Astrocyte (in vitro differentiated cells and primary cell): ENCODE results near the gene TOP2A. TPM values are rescaled to one million over a fixed set of nuclear protein-coding genes. Genes with fewer than 3 reads are reported as not detected.
A peak's percentile ranks its signal among the peaks of the same experiment; 100 is the strongest.

Experiments
- DNase-seq: peaks from one replicate; pipeline ENCODE4 v3.0.0-alpha.2; 2010; ENCODE audit warnings: low read depth
- FAIRE-seq: peaks from 2 replicates; lab custom pipeline; 2011; peaks lifted over from hg19 to GRCh38; lab: Jason Lieb, UNC
- H2AFZ ChIP-seq: 2 replicates; pipeline ENCODE4 v1.6.0; 2012; ENCODE audit warnings: low read depth, low read length, inconsistent platforms
- H3K27ac ChIP-seq: 2 replicates; pipeline ENCODE4 v1.5.1; 2011; ENCODE audit warnings: low read depth, low read length, inconsistent platforms
- H3K27me3 ChIP-seq: 2 replicates; pipeline ENCODE4 v1.6.0; 2011; ENCODE audit warnings: low read length, inconsistent platforms; ENCODE audit not compliant: insufficient read depth
- H3K36me3 ChIP-seq: 2 replicates; pipeline ENCODE4 v1.5.1; 2011; ENCODE audit warnings: low read length, inconsistent platforms; ENCODE audit not compliant: insufficient read depth
- H3K4me1 ChIP-seq: 2 replicates; pipeline ENCODE4 v1.5.1; 2011; ENCODE audit warnings: low read length, inconsistent platforms; ENCODE audit not compliant: insufficient read depth
- H3K4me2 ChIP-seq: 2 replicates; pipeline ENCODE4 v1.6.0; 2012; ENCODE audit warnings: low read length, inconsistent platforms
- H3K4me3 ChIP-seq: 2 replicates; pipeline ENCODE4 v1.5.1; 2011; ENCODE audit warnings: low read depth, mild to moderate bottlenecking, low read length, inconsistent platforms; ENCODE audit not compliant: insufficient read depth
- H3K79me2 ChIP-seq: 2 replicates; pipeline ENCODE4 v1.6.0; 2012; ENCODE audit warnings: mild to moderate bottlenecking, low read length, inconsistent platforms; ENCODE audit not compliant: insufficient read depth
- H3K9ac ChIP-seq: 2 replicates; pipeline ENCODE4 v1.6.0; 2012; ENCODE audit warnings: mild to moderate bottlenecking, low read length, inconsistent platforms
- H3K9me3 ChIP-seq: 2 replicates; pipeline ENCODE4 v1.5.1; 2012; ENCODE audit warnings: low read depth, mild to moderate bottlenecking, low read length, inconsistent platforms; ENCODE audit not compliant: insufficient read depth
- H4K20me1 ChIP-seq: 2 replicates; pipeline ENCODE4 v1.6.0; 2012; ENCODE audit warnings: low read length, inconsistent platforms; ENCODE audit not compliant: insufficient read depth
- H3K27ac Mint-ChIP-seq: one replicate; pipeline ENCODE4 v1.8.0; 2021; ENCODE audit warnings: mild to moderate bottlenecking, mixed read lengths; ENCODE audit not compliant: unreplicated experiment
- H3K27me3 Mint-ChIP-seq: one replicate; pipeline ENCODE4 v1.8.0; 2021; ENCODE audit warnings: low read depth, mixed read lengths; ENCODE audit not compliant: unreplicated experiment
- H3K36me3 Mint-ChIP-seq: one replicate; pipeline ENCODE4 v1.8.0; 2021; ENCODE audit warnings: low read depth, mixed read lengths; ENCODE audit not compliant: unreplicated experiment
- H3K4me1 Mint-ChIP-seq: one replicate; pipeline ENCODE4 v1.8.0; 2021; ENCODE audit warnings: low read depth, mixed read lengths; ENCODE audit not compliant: unreplicated experiment
- H3K4me3 Mint-ChIP-seq: one replicate; pipeline ENCODE4 v1.8.0; 2021; ENCODE audit warnings: mild to moderate bottlenecking, moderate library complexity, mixed read lengths; ENCODE audit not compliant: unreplicated experiment
- H3K9me3 Mint-ChIP-seq: one replicate; pipeline ENCODE4 v1.8.0; 2021; ENCODE audit warnings: mild to moderate bottlenecking, mixed read lengths; ENCODE audit not compliant: unreplicated experiment
- EZH2 ChIP-seq: IDR thresholded peaks from 2 replicates; pipeline ENCODE4 v1.6.1; 2012; ENCODE audit warnings: mild to moderate bottlenecking, low read length, inconsistent platforms; ENCODE audit not compliant: insufficient read depth
- total RNA-seq: library from RNA; stranded (reverse); gene quantifications from 2 replicates; pipeline ENCODE4 v1.2.1, GENCODE V29; 2021
- TF ChIP-seq, protein P1 (sequence below): IDR thresholded peaks from 2 replicates; pipeline ENCODE4 v1.5.1; 2011; ENCODE audit warnings: low read depth, mild to moderate bottlenecking, inconsistent platforms, low read length, moderate library complexity; ENCODE audit not compliant: insufficient read depth

TOP2A gene
- total RNA-seq, 1 donor from 2014 or later = 12.6 TPM

DNA sequence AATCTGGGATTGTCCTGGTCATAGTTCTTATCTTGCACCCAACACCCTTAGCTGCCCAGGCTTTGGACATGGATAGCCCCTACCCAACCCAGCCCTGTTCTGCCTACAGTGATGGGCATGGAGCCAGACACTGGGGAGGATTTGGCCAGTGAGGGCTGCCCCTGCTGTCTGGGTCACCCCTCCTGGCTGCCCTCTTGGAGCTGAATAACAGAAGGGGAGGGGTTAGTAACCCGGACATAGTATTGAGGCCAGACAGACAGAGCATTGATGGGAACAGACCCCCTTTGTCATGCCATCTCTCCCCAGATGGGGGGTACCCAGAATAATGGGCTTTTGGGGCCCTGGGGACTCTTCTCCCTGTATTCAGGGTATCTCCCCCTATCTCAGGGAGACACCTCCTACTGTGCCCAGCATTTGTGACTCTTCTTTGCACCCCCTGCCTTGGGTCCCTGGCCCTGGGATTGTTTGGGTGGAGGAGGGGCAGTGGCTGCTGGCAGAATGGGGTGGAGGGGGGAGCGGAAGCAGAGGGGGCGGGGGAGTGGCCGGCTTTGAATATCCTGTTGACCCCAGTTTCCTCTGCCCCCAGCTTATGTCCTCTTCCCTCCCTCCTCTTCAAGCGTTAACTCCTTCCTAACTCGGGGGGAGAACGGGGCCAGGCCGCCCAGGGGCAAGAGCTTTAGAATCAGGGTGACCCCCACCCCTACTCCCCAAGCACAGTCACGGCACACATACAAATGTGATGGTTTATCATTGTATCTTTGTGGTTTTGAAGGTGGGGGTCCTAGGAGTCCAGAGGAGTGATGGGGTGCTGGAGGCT lies 70.2 kb downstream of the TOP2A start:
- H3K9ac ChIP-seq = no peak overlapping the region
- FAIRE-seq (no peak), DNase-seq (no peak)
- H3K9me3 ChIP-seq = no peaks in the 10 kb centered on the region
- H4K20me1 ChIP-seq = peaks cover 77% of the 10 kb centered on the region
- H3K27me3 ChIP-seq = no peaks in the 10 kb centered on the region
- Mint-ChIP-seq H3K36me3 (peaks cover 8% of the 10 kb centered on the region), H3K27ac (peak overlapping the region; percentile 94), H3K27me3 (no peaks in the 10 kb centered on the region), H3K9me3 (no peaks in the 10 kb centered on the region), H3K4me3 (peak overlapping the region; percentile 69), H3K4me1 (peaks cover 55% of the 10 kb centered on the region)
- H3K4me1 ChIP-seq = peaks cover 79% of the 10 kb centered on the region
- H3K4me3 ChIP-seq = no peak overlapping the region
- H2AFZ ChIP-seq = no peak overlapping the region
- TF ChIP-seq, protein P1, sequence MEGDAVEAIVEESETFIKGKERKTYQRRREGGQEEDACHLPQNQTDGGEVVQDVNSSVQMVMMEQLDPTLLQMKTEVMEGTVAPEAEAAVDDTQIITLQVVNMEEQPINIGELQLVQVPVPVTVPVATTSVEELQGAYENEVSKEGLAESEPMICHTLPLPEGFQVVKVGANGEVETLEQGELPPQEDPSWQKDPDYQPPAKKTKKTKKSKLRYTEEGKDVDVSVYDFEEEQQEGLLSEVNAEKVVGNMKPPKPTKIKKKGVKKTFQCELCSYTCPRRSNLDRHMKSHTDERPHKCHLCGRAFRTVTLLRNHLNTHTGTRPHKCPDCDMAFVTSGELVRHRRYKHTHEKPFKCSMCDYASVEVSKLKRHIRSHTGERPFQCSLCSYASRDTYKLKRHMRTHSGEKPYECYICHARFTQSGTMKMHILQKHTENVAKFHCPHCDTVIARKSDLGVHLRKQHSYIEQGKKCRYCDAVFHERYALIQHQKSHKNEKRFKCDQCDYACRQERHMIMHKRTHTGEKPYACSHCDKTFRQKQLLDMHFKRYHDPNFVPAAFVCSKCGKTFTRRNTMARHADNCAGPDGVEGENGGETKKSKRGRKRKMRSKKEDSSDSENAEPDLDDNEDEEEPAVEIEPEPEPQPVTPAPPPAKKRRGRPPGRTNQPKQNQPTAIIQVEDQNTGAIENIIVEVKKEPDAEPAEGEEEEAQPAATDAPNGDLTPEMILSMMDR = no peak
- TF ChIP-seq EZH2 = no peak
- H3K36me3 ChIP-seq = peaks cover 15% of the 10 kb centered on the region
- H3K27ac ChIP-seq = no peak overlapping the region
- H3K79me2 ChIP-seq = peaks cover 82% of the 10 kb centered on the region
- H3K4me2 ChIP-seq = peak overlapping the region; percentile 62

DNA sequence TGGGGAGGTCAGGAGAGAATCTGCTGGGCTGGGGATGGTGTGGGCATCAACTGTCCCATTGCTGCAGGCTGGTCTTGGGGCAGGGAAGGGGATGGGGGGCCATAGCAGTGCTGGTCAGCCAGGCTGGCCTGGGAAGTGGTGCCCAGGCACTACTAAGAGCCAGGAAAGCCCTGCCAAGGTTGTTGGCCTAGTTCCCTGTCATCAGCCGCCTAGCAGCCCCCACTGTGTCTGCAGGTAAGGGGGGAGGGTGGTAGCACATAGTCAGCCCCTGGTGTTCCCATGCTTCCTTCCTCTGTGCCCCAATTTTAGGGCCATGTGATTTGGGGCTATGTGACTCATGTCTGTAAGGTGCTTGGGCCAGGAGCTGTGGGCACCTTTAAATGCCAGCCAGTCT lies 70.9 kb downstream of the TOP2A start:
- H4K20me1 ChIP-seq = peaks cover 69% of the 10 kb centered on the region
- Mint-ChIP-seq H3K36me3 (peaks cover 5% of the 10 kb centered on the region), H3K4me1 (peaks cover 47% of the 10 kb centered on the region), H3K27me3 (no peaks in the 10 kb centered on the region), H3K27ac (peak overlapping the region; percentile 94), H3K9me3 (no peaks in the 10 kb centered on the region), H3K4me3 (peak overlapping the region; percentile 93)
- H3K4me2 ChIP-seq = peak overlapping the region; percentile 62
- H3K4me3 ChIP-seq = no peak overlapping the region
- H3K36me3 ChIP-seq = peaks cover 7% of the 10 kb centered on the region
- peaks cover 80% of the 10 kb centered on the region for H3K4me1 ChIP-seq
- H2AFZ ChIP-seq = no peak overlapping the region
- DNase-seq (no peak), FAIRE-seq (no peak)
- H3K79me2 ChIP-seq = peaks cover 86% of the 10 kb centered on the region
- no peaks in the 10 kb centered on the region for H3K9me3 ChIP-seq
- no peak overlapping the region for H3K27ac ChIP-seq
- no peak overlapping the region for H3K9ac ChIP-seq
- no peaks in the 10 kb centered on the region for H3K27me3 ChIP-seq
- TF ChIP-seq EZH2 = no peak
- TF ChIP-seq, protein P1 = no peak
